ENCODE measurements around the gene NFXL1.
"Not testable (repeated sequence)": the region's sequence is repeated elsewhere in the genome, so short reads cannot be mapped to it uniquely, and the experiment has no call there.

Gene NFXL1

GRCh38 chr4:47939456-47939855, 25.1 kb upstream of the NFXL1 start:
- TF ChIP-seq CTCF (IDR thresholded peaks at IDR 0.05; ENCODE audit: insufficient read depth, low read length, missing control alignments): no peak
- CTCF ChIA-PET: interaction anchor here (1.2 to 1.9 kb wide), 3 partner anchors 14 to 234 kb away, joined by 3 to 8 read pairs (median 4); no protein-coding TSS in a partner anchor
- POLR2A ChIA-PET: no interaction called here
- DNase-seq (ENCODE audit: low read depth, low spot score): no peak
- no peak overlapping the region for H3K4me3 ChIP-seq (ENCODE audit: low read depth, low read length)

DNA sequence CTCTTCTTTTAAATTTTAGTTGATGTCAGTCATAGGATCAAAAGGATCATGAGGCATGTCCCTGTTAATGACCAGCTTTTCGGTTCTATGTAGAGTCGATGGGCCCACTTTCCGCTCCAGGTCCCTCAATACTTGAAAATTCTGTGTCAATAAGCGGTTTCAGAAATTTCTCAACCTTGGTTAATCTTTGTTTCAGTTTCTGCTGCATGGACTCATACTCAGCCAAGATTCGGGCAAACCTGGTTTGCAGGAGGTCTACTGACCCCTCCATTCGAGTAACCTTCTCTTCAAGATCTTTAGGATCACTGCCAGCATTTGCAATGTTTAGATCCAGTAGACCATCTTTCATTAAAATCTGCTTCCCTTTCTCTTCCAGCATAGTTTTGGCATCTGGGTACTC, 22.0 kb upstream of the NFXL1 start:
- DNase-seq (ENCODE audit: low read depth, low spot score): no peak
- no peak overlapping the region for H3K4me3 ChIP-seq (ENCODE audit: low read depth, low read length)
- POLR2A ChIA-PET: no interaction called here
- no peak for TF ChIP-seq CTCF (IDR thresholded peaks at IDR 0.05; ENCODE audit: insufficient read depth, low read length, missing control alignments)
- CTCF ChIA-PET: interaction anchor here (0.6 to 6.5 kb wide), 8 partner anchors 96 to 271 kb away, joined by 3 to 42 read pairs (median 4); partner anchors contain the start of gene CORIN

GRCh38 chr4:47933840-47934239, 19.5 kb upstream of the NFXL1 start:
- ChIA-PET POLR2A (no interaction called here), CTCF (interaction anchor here (0.7 to 6.5 kb wide), 25 partner anchors 8 to 552 kb away, joined by 3 to 71 read pairs (median 5); partner anchors contain the start of gene CORIN)

GRCh38 chr4:47930971-47931804, 16.8 kb upstream of the NFXL1 start:
- no peak overlapping the region for H3K4me3 ChIP-seq (ENCODE audit: low read depth, low read length)
- peak; percentile 29 for DNase-seq (ENCODE audit: low read depth, low spot score)
- ChIA-PET POLR2A (no interaction called here), CTCF (interaction anchor here (0.9 to 6.5 kb wide), 10 partner anchors 15 to 262 kb away, joined by 3 to 71 read pairs (median 4); no protein-coding TSS in a partner anchor)
- no peak for TF ChIP-seq CTCF (IDR thresholded peaks at IDR 0.05; ENCODE audit: insufficient read depth, low read length, missing control alignments)

More at GRCh38 chr4:47933840-47934239, 19.5 kb upstream of the NFXL1 start:
- no peak for DNase-seq (ENCODE audit: low read depth, low spot score)
- no peak overlapping the region for H3K4me3 ChIP-seq (ENCODE audit: low read depth, low read length)
- peak; percentile 34 for TF ChIP-seq CTCF (IDR thresholded peaks at IDR 0.05; ENCODE audit: insufficient read depth, low read length, missing control alignments)

- TF ChIP-seq CTCF (IDR thresholded peaks at IDR 0.05; ENCODE audit: insufficient read depth, low read length, missing control alignments): no peak
- no peak for DNase-seq (ENCODE audit: low read depth, low spot score)
- no peak overlapping the region for H3K4me3 ChIP-seq (ENCODE audit: low read depth, low read length)
- ChIA-PET POLR2A (no interaction called here), CTCF (no interaction called here)
Measured at GRCh38 chr4:47929682-47930201, 15.4 kb upstream of the NFXL1 start.

- DNase-seq (ENCODE audit: low read depth, low spot score): no peak
- peak; percentile 83 for TF ChIP-seq CTCF (IDR thresholded peaks at IDR 0.05; ENCODE audit: insufficient read depth, low read length, missing control alignments)
- H3K4me3 ChIP-seq (ENCODE audit: low read depth, low read length): peak overlapping the region; percentile 6; the same call in 1 of the 2 replicates
- POLR2A ChIA-PET: no interaction called here
- CTCF ChIA-PET: interaction anchor here (1.2 to 1.8 kb wide), 4 partner anchors 13 to 221 kb away, joined by 4 to 10 read pairs (median 4); no protein-coding TSS in a partner anchor
Measured at GRCh38 chr4:47926667-47927258, 12.4 kb upstream of the NFXL1 start.

DNA sequence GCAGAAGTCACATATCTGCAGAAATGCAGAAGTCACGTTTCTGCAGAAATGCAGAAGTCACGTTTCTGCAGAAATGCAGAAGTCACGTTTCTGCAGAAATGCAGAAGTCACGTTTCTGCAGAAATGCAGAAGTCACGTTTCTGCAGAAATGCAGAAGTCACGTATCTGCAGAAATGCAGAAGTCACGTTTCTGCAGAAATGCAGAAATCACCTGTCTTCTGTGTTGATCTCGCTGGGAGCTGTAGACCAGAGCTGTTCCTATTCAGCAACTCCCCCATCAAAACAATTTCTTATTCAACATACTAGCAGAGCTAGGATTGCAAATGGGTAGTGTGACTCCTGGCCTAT, 8.9 kb upstream of the NFXL1 start:
- POLR2A ChIA-PET; H3K4me3 ChIP-seq (ENCODE audit: low read depth, low read length); DNase-seq (ENCODE audit: low read depth, low spot score): not testable (repeated sequence)
- CTCF ChIA-PET: interaction anchor here (2.2 kb wide), 1 partner anchor 10 kb away, joined by 12 read pairs; no protein-coding TSS in a partner anchor

- DNase-seq (ENCODE audit: low read depth, low spot score); H3K4me3 ChIP-seq (ENCODE audit: low read depth, low read length); POLR2A ChIA-PET: not testable (repeated sequence)
- CTCF ChIA-PET: interaction anchor here (2.2 kb wide), 1 partner anchor 11 kb away, joined by 12 read pairs; no protein-coding TSS in a partner anchor
Measured at GRCh38 chr4:47922436-47923260, 8.3 kb upstream of the NFXL1 start.
